IPS-18a (cell line): Measurements from ENCODE around the gene SGTA.

ENCODE experiments used
- H3K27ac ChIP-seq: one replicate; pipeline ENCODE4 v1.5.1; 2013; ENCODE audit warnings: low read length
- H3K27me3 ChIP-seq: one replicate; pipeline ENCODE4 v1.6.1; 2013; ENCODE audit warnings: mild to moderate bottlenecking, low read length; ENCODE audit not compliant: control insufficient read depth, insufficient read depth
- H3K36me3 ChIP-seq: one replicate; pipeline ENCODE4 v1.6.1; 2013; ENCODE audit warnings: low read depth, low read length; ENCODE audit not compliant: control insufficient read depth
- H3K4me1 ChIP-seq: one replicate; pipeline ENCODE4 v1.6.1; 2013; ENCODE audit warnings: low read depth, low read length; ENCODE audit not compliant: control insufficient read depth
- H3K4me3 ChIP-seq: one replicate; pipeline ENCODE4 v1.5.1; 2013; ENCODE audit warnings: low read length
- H3K9ac ChIP-seq: one replicate; pipeline ENCODE4 v1.6.1; 2013; ENCODE audit warnings: mild to moderate bottlenecking, low read length, moderate library complexity
- H3K9me3 ChIP-seq: one replicate; pipeline ENCODE4 v1.6.1; 2013; ENCODE audit warnings: low read depth, low read length; ENCODE audit not compliant: control insufficient read depth

Gene SGTA

DNA sequence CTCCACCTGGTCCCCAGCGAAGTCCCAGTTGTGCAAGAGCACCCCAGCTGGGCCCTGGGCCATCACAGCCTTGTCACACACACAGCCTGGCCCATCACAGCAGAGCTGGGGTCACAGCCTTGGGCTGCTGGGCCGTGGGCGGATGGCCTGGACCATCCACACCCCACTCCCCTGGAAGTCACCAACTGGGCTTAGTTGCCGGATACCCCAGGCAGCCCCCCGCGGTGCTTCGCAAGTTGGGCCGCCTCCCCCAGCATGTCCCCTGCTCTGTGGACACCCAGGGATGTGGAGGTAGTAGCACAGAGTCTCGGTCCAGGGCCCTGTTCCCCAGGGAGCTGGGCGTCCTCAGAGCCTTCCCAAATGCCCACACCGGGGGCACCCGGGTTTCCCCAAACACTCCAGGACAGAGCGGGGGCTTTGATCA lies 32.1 kb upstream of the SGTA start:
- Histone ChIP-seq H3K36me3 (peaks cover 15% of the 10 kb centered on the region), H3K27me3 (no peaks in the 10 kb centered on the region), H3K9me3 (no peaks in the 10 kb centered on the region), H3K4me3 (no peak overlapping the region), H3K9ac (no peak overlapping the region), H3K27ac (no peak overlapping the region), H3K4me1 (no peaks in the 10 kb centered on the region)

DNA sequence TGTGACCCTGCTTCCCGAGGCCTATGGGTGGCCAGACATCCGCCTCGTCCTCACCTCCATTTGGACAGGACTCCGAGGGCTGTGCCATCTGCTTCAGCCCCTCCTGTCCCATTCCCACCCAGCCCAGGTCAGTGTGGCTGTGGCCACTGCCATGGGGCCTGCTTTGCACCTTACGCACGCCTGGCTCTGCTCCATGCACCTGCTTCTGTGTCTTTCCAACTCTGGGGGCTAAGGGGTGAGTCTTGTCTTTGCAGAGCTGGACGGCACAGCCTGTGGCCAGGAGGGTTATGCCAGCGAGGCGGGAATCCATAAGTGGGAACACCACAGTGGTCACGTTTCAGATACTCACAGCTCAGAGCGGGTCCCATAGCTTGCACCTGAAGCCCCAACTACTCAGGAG lies 31.4 kb upstream of the SGTA start:
- peaks cover 22% of the 10 kb centered on the region for H3K36me3 ChIP-seq
- no peak overlapping the region for H3K27ac ChIP-seq
- no peaks in the 10 kb centered on the region for H3K9me3 ChIP-seq
- H3K27me3 ChIP-seq = no peaks in the 10 kb centered on the region
- no peaks in the 10 kb centered on the region for H3K4me1 ChIP-seq
- no peak overlapping the region for H3K4me3 ChIP-seq
- H3K9ac ChIP-seq = no peak overlapping the region

DNA sequence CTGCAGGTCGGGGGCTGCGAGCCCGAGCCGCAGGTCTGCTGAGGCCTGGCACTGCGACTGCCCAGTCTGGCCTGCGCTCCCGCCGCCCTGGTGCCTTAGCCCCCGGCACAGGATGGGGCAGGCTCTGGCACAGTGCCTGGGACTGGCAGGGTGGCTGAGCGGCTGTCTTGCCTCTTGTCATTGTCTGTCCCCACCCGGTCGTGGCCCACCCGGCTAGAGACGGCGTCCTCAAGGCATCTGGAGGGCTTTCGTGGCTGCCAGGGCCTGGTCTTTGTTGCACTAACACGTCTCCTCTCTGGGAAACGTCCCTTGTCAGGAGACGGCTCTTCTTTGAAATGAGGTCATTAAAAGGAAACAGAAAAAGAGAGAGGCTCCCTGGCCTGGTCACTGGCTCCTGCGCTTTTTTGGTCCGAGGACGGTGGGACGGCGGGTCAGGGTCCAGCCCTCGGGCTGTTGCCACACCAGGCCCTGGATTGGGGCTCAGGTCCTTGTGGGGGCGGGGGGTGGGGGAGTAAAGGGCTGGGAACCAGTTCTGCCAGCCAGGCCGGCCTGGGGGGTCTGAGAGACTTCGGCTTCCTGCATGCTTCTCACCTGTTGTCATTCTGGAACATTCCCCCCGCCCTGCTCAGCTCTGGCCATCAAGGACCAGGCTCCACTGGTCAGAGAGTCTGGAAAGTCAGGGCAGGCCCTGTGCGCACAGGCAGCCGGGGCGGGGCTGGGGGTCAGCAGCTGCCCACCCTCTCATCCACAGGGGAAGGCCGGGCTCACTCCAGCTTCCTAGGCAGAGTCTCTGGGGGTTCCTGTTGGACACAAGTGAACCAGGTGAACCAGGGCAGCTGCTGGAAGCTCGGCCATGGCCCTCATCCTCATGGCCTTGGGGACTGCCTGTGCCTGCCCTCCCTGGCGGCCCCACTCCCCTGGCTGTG lies 30.4 kb upstream of the SGTA start:
- no peaks in the 10 kb centered on the region for H3K4me1 ChIP-seq
- no peak overlapping the region for H3K27ac ChIP-seq
- no peaks in the 10 kb centered on the region for H3K27me3 ChIP-seq
- peaks cover 31% of the 10 kb centered on the region for H3K36me3 ChIP-seq
- H3K9me3 ChIP-seq = no peaks in the 10 kb centered on the region
- H3K4me3 ChIP-seq = no peak overlapping the region
- H3K9ac ChIP-seq = no peak overlapping the region

DNA sequence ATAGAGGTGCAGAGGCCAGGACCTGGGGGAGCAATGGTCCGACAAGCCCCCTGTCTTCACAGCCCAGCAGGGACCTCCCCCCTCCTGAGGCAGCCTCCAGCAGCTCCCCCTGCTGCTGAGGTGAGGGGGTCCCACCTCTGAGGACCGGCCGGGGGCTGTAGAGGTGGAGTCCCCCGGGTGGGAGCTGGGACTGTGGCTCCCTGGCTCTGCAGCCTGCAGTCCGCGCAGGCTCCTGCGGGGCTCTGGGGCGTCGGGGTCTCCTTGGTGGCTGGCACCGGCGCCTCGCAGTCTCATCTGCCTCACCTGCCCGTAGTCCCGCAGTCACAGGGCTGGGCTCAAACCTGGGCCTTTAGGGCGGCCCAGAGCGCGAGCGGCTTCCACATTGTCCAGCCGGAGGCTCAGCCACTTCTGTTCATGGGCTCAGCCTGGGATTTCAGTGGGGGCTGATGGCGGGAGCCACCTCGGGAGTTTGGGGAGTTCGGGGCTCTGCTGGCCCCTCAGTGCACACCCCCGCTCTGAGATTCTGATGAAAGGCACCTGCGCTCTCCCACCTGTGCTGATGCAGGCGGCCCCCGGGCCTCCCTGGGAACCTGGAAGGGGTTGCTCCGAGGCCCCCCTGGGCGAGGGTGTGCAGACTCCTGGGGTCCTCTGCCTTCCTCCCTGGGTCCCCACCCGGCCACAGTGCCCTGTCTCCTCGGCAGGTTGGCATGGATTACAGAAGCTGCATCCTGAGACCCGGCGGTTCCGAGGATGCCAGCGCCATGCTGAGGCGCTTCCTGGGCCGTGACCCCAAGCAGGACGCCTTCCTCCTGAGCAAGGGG lies 29.6 kb upstream of the SGTA start:
- Histone ChIP-seq H3K9me3 (no peaks in the 10 kb centered on the region), H3K27ac (no peak overlapping the region), H3K4me1 (no peaks in the 10 kb centered on the region), H3K9ac (no peak overlapping the region), H3K4me3 (no peak overlapping the region), H3K27me3 (no peaks in the 10 kb centered on the region), H3K36me3 (peaks cover 40% of the 10 kb centered on the region)

DNA sequence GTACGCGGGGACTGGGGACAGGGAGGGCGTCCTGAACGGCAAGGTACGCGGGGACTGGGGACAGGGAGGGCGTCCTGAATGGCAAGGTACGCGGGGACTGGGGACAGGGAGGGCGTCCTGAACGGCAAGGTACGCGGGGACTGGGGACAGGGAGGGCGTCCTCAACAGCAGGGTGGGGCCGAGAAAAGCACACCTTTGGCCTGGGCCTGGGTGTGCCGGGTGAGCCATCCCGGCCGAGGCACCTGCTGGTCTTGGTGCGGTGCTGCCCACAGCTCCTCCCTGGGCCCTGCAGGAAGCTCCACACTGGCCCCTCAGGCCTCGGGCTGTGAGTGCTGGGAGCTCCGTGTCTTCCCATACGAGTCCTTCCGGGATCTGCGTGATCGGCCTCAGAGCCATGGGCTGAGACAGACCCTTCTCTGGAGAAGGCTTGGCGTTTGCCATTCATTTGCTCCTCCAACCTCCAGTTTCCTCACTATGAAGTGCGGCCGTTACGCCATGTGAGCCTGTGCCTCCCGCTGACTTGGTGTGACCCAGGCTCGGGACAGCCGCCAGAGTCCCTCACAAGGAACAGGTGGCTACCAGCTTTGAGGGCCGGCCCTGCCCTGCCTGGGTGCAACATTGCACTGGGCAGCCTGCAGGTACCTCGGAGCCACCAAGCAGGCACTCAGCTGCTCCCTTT lies 28.8 kb upstream of the SGTA start:
- no peak overlapping the region for H3K27ac ChIP-seq
- no peaks in the 10 kb centered on the region for H3K4me1 ChIP-seq
- no peaks in the 10 kb centered on the region for H3K27me3 ChIP-seq
- H3K36me3 ChIP-seq = peaks cover 47% of the 10 kb centered on the region
- no peak overlapping the region for H3K9ac ChIP-seq
- H3K4me3 ChIP-seq = no peak overlapping the region
- H3K9me3 ChIP-seq = no peaks in the 10 kb centered on the region

DNA sequence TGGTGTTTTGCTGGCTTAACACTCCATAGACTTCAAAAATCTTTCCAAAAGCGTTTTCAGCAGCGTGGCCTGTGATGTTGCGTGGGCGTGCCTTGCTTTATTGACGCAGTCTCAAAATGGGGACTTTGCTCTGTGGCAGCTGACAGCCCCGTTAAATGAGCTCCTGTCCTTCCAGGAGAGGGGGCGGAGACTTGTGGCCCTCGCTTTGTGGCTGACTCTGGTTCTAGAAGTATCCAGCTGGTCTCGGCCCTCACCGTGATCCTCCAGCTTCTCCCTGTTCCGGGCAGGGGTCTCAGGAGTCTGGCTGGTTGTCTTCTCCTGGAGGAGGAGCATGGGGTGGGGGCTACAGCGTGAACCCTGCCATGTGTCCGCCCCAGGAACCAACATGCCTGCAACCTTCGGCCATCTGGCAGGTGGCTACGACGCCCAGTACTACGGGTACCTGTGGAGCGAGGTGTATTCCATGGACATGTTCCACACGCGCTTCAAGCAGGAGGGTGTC lies 28.2 kb upstream of the SGTA start:
- Histone ChIP-seq H3K9ac (no peak overlapping the region), H3K4me3 (no peak overlapping the region), H3K4me1 (no peaks in the 10 kb centered on the region), H3K9me3 (no peaks in the 10 kb centered on the region), H3K27ac (no peak overlapping the region), H3K36me3 (peaks cover 53% of the 10 kb centered on the region), H3K27me3 (no peaks in the 10 kb centered on the region)

DNA sequence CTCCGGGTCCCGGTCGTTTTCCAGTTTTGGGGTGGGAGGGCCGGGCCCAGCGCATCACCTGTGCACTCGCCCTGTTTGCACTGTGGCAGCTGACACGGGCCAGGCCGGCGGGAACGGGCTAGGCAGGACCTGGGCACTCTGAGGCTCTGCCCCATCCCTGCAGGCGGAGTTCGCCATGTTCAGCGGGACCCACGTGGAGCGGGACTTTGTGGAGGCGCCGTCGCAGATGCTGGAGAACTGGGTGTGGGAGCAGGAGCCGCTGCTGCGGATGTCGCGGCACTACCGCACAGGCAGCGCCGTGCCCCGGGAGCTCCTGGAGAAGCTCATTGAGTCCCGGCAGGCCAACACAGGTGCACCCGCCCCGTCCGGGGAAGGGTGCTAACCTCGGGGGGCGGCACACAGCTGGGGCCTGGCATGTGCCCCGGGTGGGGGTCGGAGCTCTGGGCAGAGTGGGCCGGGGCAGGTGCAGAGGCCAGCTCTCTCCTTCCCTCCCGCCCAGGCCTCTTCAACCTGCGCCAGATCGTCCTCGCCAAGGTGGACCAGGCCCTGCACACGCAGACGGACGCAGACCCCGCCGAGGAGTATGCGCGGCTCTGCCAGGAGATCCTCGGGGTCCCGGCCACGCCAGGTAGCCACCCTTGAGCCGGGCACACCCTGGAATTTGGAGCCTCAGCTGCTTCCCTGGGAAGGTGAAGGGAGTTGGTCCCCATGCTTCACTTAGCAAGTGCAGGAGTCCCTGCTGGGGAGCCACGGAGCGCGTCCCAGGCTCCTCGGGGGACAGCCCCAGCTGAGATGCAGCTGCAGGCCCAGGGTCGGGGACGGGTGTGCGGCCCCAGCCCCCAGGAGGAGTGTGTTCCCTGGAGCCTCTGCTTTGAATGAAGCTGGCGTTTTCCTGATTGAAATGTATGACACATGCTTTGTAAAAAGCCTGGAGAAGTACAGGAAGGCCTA lies 27.3 kb upstream of the SGTA start:
- no peaks in the 10 kb centered on the region for H3K4me1 ChIP-seq
- no peaks in the 10 kb centered on the region for H3K9me3 ChIP-seq
- H3K4me3 ChIP-seq = no peak overlapping the region
- H3K9ac ChIP-seq = no peak overlapping the region
- H3K36me3 ChIP-seq = peaks cover 56% of the 10 kb centered on the region
- H3K27ac ChIP-seq = no peak overlapping the region
- H3K27me3 ChIP-seq = no peaks in the 10 kb centered on the region

- Histone ChIP-seq H3K36me3 (peaks cover 62% of the 10 kb centered on the region), H3K9me3 (no peaks in the 10 kb centered on the region), H3K9ac (no peak overlapping the region), H3K4me1 (no peaks in the 10 kb centered on the region), H3K4me3 (no peak overlapping the region), H3K27me3 (no peaks in the 10 kb centered on the region), H3K27ac (no peak overlapping the region)
Measured at GRCh38 chr19:2809387-2810140, 26.5 kb upstream of the SGTA start.

GRCh38 chr19:2808129-2808941 lies 25.3 kb upstream of the SGTA start:
- peaks cover 67% of the 10 kb centered on the region for H3K36me3 ChIP-seq
- H3K27me3 ChIP-seq = no peaks in the 10 kb centered on the region
- no peak overlapping the region for H3K4me3 ChIP-seq
- no peak overlapping the region for H3K27ac ChIP-seq
- no peak overlapping the region for H3K9ac ChIP-seq
- no peaks in the 10 kb centered on the region for H3K9me3 ChIP-seq
- H3K4me1 ChIP-seq = no peaks in the 10 kb centered on the region
